ENCODE measurements around the gene NEK9. TPM values are rescaled to one million over a fixed set of nuclear protein-coding genes. Genes with fewer than 3 reads are reported as not detected.

The NEK9 gene
- total RNA-seq, 1 experiment from 2014 or later: 50.8 TPM

DNA sequence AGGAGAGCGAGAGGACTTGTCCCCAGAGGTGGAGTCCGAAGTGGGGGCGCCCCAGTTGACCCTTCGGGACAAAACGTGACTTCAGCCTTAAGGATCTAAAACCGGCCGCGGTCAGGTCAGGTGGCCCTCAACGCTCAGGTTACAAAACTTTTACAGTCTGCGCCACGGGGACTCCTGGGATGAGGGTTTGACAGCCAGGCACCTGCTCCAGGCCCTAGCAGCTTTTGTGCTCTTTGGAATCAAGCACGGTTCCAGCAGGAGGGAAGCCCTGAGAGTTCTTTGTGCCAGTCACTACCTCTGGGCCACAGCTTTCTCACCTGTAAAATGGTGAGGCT, 57.1 kb downstream of the NEK9 start:
- H3K27ac Mint-ChIP-seq: peak overlapping the region; percentile 98
- DNase-seq (ENCODE audit: low spot score) (no peak), ATAC-seq (peak; percentile 38)
- no peaks in the 10 kb centered on the region for H3K27me3 Mint-ChIP-seq (ENCODE audit: low read depth)
- ChIA-PET CTCF (interaction anchor here (0.6 to 1.8 kb wide), 13 partner anchors 19 to 419 kb away, joined by 3 to 17 read pairs (median 4); partner anchors contain the start of gene NEK9), POLR2A (interaction anchor here (0.6 to 1.1 kb wide), 5 partner anchors 18 to 189 kb away, joined by 3 to 5 read pairs (median 3); partner anchors contain the start of gene RPS6KL1)
- no peaks in the 10 kb centered on the region for H3K36me3 Mint-ChIP-seq
- peaks cover 10% of the 10 kb centered on the region for H3K4me1 Mint-ChIP-seq
- TF ChIP-seq FOXK1 (CRISPR knock-in tag; IDR thresholded peaks at IDR 0.05): no peak
- TF ChIP-seq ATF1 (CRISPR knock-in tag; IDR thresholded peaks at IDR 0.05): no peak
- TF ChIP-seq, protein P1, sequence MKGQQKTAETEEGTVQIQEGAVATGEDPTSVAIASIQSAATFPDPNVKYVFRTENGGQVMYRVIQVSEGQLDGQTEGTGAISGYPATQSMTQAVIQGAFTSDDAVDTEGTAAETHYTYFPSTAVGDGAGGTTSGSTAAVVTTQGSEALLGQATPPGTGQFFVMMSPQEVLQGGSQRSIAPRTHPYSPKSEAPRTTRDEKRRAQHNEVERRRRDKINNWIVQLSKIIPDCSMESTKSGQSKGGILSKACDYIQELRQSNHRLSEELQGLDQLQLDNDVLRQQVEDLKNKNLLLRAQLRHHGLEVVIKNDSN (CRISPR knock-in tag; IDR thresholded peaks at IDR 0.05): peak; percentile 48; the same call in 1 of the 2 replicates
- TF ChIP-seq, protein P2, sequence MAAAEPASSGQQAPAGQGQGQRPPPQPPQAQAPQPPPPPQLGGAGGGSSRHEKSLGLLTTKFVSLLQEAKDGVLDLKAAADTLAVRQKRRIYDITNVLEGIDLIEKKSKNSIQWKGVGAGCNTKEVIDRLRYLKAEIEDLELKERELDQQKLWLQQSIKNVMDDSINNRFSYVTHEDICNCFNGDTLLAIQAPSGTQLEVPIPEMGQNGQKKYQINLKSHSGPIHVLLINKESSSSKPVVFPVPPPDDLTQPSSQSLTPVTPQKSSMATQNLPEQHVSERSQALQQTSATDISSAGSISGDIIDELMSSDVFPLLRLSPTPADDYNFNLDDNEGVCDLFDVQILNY (CRISPR knock-in tag; IDR thresholded peaks at IDR 0.05): peak; percentile 7; the same call in 1 of the 2 replicates
- no peaks in the 10 kb centered on the region for H3K9me3 Mint-ChIP-seq
- no peak overlapping the region for H3K4me3 Mint-ChIP-seq

DNA sequence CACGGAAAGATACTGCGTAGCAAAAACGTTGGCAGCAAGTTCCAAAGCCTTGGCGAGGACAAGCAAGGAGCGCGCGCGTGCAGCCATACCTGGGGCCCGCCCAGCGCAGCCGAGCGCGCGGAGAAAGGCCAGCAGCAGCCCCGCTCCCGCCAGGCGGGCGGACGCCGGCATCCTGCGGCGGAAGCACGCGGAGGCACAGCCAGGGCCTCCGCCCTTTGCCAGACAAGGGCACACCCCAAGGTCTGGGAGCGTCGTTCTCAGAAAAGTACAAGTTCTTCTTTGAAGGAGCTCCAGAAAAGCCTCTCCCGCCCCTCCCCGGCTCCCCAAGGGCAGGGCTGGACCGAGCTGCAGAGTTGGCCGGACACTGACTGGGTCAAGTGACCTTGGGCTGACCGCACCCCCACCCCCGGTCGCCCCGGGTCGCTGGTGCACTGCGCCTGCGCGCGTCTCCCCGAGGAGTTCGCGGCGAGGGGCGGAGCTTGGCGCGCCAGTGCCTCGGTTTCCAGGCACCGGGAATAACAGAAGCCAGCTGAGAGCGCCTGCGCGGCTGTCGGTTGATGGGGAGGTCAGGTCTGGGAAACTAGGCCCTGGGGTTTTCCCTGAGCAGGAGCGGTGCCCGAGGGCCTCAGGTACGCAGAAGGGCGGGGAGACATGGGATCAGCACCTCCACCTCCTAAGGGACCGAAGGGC, 57.6 kb downstream of the NEK9 start, which contains the start of gene ZC2HC1C:
TSS of gene ZC2HC1C (plus strand) at position 521 of the 690 bp plus-strand sequence. CDS start 933 bp downstream, outside the sequence.
- Mint-ChIP-seq H3K4me3 (no peak within 1 kb of the TSS), H3K4me1 (peaks cover 10% of the 10 kb centered on the region)
- TF ChIP-seq FOXP1 (CRISPR knock-in tag; IDR thresholded peaks at IDR 0.05; ENCODE audit: borderline replicate concordance): peak; percentile 80
- TF ChIP-seq, protein P3, sequence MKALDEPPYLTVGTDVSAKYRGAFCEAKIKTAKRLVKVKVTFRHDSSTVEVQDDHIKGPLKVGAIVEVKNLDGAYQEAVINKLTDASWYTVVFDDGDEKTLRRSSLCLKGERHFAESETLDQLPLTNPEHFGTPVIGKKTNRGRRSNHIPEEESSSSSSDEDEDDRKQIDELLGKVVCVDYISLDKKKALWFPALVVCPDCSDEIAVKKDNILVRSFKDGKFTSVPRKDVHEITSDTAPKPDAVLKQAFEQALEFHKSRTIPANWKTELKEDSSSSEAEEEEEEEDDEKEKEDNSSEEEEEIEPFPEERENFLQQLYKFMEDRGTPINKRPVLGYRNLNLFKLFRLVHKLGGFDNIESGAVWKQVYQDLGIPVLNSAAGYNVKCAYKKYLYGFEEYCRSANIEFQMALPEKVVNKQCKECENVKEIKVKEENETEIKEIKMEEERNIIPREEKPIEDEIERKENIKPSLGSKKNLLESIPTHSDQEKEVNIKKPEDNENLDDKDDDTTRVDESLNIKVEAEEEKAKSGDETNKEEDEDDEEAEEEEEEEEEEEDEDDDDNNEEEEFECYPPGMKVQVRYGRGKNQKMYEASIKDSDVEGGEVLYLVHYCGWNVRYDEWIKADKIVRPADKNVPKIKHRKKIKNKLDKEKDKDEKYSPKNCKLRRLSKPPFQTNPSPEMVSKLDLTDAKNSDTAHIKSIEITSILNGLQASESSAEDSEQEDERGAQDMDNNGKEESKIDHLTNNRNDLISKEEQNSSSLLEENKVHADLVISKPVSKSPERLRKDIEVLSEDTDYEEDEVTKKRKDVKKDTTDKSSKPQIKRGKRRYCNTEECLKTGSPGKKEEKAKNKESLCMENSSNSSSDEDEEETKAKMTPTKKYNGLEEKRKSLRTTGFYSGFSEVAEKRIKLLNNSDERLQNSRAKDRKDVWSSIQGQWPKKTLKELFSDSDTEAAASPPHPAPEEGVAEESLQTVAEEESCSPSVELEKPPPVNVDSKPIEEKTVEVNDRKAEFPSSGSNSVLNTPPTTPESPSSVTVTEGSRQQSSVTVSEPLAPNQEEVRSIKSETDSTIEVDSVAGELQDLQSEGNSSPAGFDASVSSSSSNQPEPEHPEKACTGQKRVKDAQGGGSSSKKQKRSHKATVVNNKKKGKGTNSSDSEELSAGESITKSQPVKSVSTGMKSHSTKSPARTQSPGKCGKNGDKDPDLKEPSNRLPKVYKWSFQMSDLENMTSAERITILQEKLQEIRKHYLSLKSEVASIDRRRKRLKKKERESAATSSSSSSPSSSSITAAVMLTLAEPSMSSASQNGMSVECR (CRISPR knock-in tag; IDR thresholded peaks at IDR 0.05; ENCODE audit: borderline replicate concordance): peak; percentile 74; the same call in 1 of the 2 replicates
- TF ChIP-seq, protein P4, sequence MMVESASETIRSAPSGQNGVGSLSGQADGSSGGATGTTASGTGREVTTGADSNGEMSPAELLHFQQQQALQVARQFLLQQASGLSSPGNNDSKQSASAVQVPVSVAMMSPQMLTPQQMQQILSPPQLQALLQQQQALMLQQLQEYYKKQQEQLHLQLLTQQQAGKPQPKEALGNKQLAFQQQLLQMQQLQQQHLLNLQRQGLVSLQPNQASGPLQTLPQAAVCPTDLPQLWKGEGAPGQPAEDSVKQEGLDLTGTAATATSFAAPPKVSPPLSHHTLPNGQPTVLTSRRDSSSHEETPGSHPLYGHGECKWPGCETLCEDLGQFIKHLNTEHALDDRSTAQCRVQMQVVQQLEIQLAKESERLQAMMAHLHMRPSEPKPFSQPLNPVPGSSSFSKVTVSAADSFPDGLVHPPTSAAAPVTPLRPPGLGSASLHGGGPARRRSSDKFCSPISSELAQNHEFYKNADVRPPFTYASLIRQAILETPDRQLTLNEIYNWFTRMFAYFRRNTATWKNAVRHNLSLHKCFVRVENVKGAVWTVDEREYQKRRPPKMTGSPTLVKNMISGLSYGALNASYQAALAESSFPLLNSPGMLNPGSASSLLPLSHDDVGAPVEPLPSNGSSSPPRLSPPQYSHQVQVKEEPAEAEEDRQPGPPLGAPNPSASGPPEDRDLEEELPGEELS (CRISPR knock-in tag; IDR thresholded peaks at IDR 0.05): peak; percentile 44; the same call in 1 of the 2 replicates
- peak; percentile 71 for TF ChIP-seq SP1 (CRISPR knock-in tag; conservative IDR thresholded peaks at IDR 0.05)
- 0 out of 2 replicates have a peak, but pooled peaks have one; percentile 45 for TF ChIP-seq RELA (CRISPR knock-in tag; IDR thresholded peaks at IDR 0.05; ENCODE audit: borderline replicate concordance)
- TF ChIP-seq, protein P5, sequence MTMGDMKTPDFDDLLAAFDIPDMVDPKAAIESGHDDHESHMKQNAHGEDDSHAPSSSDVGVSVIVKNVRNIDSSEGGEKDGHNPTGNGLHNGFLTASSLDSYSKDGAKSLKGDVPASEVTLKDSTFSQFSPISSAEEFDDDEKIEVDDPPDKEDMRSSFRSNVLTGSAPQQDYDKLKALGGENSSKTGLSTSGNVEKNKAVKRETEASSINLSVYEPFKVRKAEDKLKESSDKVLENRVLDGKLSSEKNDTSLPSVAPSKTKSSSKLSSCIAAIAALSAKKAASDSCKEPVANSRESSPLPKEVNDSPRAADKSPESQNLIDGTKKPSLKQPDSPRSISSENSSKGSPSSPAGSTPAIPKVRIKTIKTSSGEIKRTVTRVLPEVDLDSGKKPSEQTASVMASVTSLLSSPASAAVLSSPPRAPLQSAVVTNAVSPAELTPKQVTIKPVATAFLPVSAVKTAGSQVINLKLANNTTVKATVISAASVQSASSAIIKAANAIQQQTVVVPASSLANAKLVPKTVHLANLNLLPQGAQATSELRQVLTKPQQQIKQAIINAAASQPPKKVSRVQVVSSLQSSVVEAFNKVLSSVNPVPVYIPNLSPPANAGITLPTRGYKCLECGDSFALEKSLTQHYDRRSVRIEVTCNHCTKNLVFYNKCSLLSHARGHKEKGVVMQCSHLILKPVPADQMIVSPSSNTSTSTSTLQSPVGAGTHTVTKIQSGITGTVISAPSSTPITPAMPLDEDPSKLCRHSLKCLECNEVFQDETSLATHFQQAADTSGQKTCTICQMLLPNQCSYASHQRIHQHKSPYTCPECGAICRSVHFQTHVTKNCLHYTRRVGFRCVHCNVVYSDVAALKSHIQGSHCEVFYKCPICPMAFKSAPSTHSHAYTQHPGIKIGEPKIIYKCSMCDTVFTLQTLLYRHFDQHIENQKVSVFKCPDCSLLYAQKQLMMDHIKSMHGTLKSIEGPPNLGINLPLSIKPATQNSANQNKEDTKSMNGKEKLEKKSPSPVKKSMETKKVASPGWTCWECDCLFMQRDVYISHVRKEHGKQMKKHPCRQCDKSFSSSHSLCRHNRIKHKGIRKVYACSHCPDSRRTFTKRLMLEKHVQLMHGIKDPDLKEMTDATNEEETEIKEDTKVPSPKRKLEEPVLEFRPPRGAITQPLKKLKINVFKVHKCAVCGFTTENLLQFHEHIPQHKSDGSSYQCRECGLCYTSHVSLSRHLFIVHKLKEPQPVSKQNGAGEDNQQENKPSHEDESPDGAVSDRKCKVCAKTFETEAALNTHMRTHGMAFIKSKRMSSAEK (CRISPR knock-in tag; IDR thresholded peaks at IDR 0.05; ENCODE audit: borderline replicate concordance): 0 out of 2 replicates have a peak, but pooled peaks have one; percentile 39
- TF ChIP-seq, protein P6, sequence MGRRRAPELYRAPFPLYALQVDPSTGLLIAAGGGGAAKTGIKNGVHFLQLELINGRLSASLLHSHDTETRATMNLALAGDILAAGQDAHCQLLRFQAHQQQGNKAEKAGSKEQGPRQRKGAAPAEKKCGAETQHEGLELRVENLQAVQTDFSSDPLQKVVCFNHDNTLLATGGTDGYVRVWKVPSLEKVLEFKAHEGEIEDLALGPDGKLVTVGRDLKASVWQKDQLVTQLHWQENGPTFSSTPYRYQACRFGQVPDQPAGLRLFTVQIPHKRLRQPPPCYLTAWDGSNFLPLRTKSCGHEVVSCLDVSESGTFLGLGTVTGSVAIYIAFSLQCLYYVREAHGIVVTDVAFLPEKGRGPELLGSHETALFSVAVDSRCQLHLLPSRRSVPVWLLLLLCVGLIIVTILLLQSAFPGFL (CRISPR knock-in tag; IDR thresholded peaks at IDR 0.05; ENCODE audit: borderline replicate concordance): 0 out of 2 replicates have a peak, but pooled peaks have one; percentile 52
- peak; percentile 50 for TF ChIP-seq ZNF423 (CRISPR knock-in tag; IDR thresholded peaks at IDR 0.05)
- TF ChIP-seq, protein P7, sequence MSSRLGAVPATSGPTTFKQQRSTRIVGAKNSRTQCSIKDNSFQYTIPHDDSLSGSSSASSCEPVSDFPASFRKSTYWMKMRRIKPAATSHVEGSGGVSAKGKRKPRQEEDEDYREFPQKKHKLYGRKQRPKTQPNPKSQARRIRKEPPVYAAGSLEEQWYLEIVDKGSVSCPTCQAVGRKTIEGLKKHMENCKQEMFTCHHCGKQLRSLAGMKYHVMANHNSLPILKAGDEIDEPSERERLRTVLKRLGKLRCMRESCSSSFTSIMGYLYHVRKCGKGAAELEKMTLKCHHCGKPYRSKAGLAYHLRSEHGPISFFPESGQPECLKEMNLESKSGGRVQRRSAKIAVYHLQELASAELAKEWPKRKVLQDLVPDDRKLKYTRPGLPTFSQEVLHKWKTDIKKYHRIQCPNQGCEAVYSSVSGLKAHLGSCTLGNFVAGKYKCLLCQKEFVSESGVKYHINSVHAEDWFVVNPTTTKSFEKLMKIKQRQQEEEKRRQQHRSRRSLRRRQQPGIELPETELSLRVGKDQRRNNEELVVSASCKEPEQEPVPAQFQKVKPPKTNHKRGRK (CRISPR knock-in tag; IDR thresholded peaks at IDR 0.05; ENCODE audit: borderline replicate concordance): 0 out of 2 replicates have a peak, but pooled peaks have one; percentile 33
- TF ChIP-seq, protein P8, sequence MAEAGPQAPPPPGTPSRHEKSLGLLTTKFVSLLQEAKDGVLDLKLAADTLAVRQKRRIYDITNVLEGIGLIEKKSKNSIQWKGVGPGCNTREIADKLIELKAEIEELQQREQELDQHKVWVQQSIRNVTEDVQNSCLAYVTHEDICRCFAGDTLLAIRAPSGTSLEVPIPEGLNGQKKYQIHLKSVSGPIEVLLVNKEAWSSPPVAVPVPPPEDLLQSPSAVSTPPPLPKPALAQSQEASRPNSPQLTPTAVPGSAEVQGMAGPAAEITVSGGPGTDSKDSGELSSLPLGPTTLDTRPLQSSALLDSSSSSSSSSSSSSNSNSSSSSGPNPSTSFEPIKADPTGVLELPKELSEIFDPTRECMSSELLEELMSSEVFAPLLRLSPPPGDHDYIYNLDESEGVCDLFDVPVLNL (CRISPR knock-in tag; IDR thresholded peaks at IDR 0.05; ENCODE audit: borderline replicate concordance, low read depth): peak; percentile 64; the same call in 1 of the 2 replicates

More for the DNA sequence above, 57.6 kb downstream of the NEK9 start, which contains the start of gene ZC2HC1C:
- peak; percentile 97 for DNase-seq (ENCODE audit: low spot score)
- POLR2A ChIA-PET: interaction anchor here (0.6 to 1.4 kb wide), 6 partner anchors 17 to 226 kb away, joined by 3 to 5 read pairs (median 3); partner anchors contain the start of gene RPS6KL1
- peak; percentile 87 for ATAC-seq
- no peaks in the 10 kb centered on the region for H3K9me3 Mint-ChIP-seq
- CTCF ChIA-PET: interaction anchor here (0.6 to 1.8 kb wide), 13 partner anchors 19 to 419 kb away, joined by 3 to 17 read pairs (median 5); partner anchors contain the start of gene NEK9
- peak within 1 kb of the TSS; percentile 98 for H3K27ac Mint-ChIP-seq
- no peaks in the 10 kb centered on the region for H3K27me3 Mint-ChIP-seq (ENCODE audit: low read depth)
- H3K36me3 Mint-ChIP-seq: no peaks in the 10 kb centered on the region
